Epidermal melanocyte (primary cell): ENCODE measurements around the gene ATG7.

Experiments
- DNase-seq: peaks from one replicate; pipeline ENCODE4 v3.0.0; 2011; ENCODE audit warnings: low spot score; ENCODE audit not compliant: insufficient read length

Gene ATG7

DNA sequence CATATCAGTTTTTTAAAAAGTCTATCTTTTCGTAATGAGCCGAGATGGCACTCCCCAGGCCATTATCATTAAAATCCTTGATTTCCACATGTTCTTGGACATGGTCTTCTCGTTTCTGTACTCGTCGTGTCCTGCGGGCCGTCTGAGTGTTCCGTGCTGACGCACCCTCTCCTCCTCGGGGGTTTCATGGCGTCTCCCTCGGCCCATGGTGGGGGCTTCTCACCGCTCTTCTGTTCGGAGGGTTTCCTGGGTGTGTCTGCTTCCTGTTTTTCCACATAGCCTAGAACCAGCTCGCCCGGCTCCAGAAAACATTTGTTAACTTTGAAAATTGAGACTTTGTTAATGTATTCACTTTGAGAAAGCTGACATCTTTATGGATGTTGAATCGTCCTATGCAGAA is 278.8 kb downstream of the ATG7 start:
- DNase-seq = no peak

DNA sequence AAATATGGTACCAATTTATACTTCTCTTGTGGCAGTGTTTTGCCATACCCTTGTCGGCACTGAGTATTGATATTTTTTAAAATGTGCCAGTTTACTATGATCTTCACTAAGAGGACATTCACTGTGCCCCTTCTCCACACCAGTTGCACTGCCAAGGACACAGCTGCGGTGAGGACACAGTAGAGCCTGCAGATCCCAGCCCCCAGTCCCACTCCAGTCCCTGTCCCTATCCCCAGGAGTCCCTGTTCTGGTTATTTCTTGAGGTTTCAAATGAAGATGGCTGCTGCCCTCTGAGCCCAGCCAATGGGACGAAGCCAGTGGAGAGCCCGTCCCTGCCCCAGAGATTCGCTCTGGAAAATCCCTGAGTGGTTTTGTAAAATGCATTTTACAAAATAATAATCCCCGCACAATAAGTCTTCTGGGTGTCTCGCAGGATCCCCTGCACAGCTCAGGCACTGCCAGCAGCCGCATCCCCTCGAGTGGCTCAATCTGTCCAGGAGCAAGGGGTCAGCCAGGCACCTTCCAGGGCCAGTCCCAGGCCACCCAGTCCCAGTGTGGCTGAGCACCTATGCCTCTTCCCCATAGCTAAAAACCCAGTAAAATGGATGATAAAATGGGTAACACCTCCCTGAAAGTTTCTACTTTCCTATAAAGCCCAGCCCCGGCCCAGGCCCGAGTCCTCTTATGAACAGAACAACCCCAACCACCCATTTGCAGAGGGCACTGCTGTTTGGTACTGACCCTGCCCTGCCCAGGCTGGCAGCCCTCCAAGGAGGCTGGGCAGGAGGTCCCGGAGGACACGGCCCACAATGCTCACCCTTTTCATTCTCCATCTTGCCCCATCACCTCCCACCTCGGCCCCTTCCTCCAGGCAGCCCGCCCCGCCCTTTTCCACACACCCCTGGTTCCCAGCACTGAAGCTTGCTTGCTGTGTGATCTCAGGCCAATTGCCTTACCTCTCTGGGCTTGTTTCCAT is 280.4 kb downstream of the ATG7 start:
- DNase-seq = no peak

DNA sequence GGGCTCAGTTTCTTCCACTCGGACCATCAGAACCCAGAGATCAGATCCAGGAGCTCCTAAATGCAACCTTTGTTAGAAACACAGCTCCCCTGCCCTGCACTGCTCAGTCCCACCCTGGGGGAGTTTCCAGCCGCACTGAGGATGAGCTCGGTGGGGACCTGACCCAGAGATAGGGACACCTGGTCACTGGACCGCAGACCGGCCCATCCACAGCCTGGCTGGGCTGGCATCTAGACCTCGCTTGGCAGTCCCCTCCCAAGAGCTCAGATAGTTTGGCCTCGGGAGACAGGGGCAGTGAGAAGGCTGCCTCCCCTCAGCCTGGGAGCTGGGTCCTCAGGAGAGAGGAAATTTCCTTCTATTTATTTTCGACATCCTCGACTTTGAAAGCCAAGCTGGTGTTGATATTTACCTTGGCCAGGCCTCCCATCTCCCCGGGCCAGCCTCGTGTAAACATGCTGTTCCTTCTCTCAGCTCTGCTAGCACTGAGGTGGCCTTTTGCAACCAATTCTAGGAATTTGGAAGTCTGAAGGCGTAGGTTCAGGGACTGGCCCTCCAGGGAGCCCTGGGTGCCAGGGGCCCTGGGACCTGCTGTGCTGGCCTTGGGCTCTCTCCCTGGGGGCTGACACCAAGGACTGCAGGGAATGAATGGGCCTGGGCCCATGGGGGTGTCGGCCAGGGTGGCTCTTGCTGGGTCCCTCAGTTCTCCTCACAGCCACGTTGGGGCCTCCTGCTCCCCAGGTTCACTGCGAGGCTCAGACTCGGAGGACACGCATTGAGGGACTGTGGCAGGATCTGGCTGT is 281.4 kb downstream of the ATG7 start:
- DNase-seq = no peak

DNA sequence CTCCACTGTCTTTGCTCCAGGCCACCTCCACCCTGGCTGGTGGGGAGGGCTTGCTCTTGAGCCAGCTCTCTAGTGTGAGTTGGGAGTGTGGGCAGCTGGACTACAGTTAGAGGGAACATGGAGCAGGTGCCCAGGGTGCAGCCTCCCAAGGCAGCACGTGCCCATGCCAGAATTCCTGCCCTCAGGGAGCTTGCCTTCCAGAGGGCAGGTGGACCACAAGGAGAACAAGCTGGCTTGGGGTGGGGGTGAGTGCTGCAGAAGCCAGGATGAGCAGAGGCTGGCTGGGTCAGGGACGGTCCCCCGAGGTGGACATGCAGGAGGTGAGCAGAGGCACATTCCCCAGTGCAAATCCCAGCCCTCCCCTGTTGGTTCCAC is 282.0 kb downstream of the ATG7 start:
- DNase-seq = no peak

GRCh38 chr3:11554666-11555065 is 282.5 kb downstream of the ATG7 start:
- DNase-seq = no peak

- DNase-seq = no peak
Measured at GRCh38 chr3:11555211-11555782, 283.1 kb downstream of the ATG7 start.

- DNase-seq = no peak
Measured at GRCh38 chr3:11555881-11556633, 283.9 kb downstream of the ATG7 start.

GRCh38 chr3:11556851-11557644 is 284.9 kb downstream of the ATG7 start:
- no peak for DNase-seq

- DNase-seq = no peak
Measured at GRCh38 chr3:11558002-11558401, 285.8 kb downstream of the ATG7 start.

DNA sequence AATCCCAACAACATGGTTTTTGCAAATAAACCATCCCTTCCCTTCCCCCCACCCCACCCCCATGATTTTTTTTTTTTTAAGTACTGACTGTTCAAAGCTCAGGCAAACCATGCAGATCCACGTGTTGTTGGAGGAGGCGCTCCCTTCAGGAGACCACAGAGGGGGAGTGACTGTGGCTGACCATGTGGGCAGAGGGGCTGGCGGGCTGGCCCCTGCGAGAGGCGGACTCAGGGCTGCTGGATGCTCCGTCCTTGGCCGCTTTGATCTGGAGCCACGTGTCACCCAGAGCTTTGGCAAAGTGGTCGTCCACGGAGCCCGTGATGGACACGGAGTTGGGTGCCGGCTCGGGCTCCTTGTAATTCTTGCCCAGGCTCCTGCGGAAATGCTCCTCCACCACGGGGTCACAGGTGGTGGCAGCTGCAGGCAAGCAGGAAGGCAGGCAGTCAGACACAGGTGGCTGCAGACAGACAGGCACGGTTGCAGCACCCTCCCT is 286.3 kb downstream of the ATG7 start:
- no peak for DNase-seq

DNA sequence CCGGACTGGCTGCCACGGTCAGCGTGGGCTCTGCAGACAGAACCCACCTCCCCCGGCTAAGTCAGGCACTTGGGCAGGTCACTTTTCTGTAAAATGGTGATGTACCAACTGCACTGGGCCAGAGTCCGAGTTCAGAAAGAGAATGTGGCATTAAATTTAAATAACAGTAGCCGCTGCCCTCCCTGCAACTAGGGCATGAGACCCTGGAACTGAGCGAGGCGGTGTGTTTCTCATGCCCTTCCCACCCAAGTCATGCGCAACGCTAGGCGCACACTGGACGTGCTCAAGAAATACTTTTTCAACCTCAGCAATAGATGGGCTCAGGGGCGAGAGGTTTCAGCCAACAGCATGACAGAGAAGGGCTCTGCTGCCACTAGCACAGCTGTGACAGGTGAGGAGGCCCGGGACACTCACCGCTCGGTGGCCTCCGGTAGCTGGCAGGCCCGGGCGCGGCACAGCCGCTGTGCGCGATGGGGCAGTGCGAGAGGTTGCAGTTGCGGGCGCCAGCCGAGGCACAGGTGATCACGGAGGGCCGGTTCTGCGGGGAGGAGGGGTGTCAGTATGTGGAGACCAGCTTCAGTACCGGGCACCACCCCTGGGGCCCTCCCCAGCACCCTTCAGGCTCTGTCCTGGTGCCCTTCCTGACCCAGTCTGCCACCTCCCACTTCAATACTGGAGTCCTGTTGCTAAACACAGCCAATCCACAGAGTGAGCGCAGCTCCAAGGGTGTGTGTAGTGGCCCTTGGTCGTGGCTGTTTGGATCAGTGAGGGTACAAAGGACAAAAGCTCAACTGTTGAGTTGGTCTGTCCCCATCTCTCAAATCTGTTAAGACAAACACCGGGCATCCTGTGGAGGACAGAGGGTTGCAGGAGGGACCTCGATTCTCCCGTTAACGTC is 287.0 kb downstream of the ATG7 start:
- no peak for DNase-seq

DNA sequence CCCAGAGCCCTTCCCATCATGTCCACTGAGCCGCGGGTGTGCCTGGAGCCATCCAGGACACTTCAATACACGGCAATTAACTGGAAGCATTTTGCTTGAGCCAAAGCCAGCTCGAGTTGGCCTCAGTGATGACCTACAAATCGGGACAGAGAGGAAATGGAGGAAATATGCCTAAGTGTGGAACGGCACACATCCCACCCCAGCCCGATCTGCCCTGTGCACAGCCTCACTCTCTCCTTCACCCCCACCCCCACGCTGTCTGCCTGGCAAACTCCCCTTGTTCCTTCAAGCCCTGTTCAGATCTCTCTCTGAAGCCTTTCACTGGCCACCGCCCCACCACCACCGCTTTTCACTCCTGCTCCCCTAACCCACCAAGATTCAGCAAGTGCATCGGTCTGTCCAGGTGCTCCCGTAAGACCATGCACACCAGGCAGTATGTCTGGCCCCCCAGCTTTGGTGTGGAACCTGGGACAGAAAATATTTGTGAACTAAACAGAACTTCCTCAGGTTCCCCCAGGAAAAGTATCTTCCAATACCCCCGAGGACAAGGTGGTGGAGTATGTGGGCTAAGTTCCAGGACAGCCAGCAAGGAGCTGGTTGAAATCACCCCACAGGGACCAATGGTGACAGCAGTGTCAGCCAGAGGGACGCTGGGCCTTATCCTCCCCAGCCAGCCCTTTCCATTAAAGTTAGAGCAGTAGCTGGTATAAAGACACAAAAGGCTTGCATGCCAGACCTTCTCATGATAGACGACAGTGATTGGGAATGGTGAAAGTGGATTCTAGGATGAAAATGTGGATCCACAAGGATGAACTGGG is 287.8 kb downstream of the ATG7 start:
- DNase-seq = no peak

- no peak for DNase-seq
Measured at GRCh38 chr3:11560746-11561145, 288.5 kb downstream of the ATG7 start.

DNA sequence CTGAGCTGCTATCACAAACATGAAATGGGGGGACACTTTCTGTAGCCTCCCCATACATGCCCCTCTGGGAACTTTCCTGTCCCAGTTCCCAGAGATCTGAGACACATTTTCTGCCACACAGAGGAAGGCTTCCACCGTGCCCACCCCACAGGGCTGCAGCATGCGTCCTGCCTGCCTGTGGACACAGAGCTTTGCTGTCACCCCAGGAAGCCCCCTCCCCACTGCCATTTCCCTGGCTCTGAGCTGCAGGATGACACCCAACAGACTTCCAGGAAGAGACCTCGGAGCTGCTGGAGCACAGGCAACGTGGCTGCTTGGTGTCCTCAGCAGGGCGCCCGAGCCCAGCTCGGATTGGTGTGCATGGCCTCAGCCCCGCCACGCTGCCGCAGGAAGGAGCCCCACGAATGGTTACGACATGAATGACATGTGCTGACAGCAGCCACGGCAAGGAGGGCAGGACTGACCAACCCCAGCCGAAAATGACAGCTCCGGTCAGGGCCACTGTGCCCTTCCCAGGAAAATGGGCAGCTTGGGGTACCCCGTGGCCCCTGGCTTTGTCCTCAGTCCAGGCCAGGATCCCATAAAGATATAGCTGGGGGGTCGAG is 290.2 kb downstream of the ATG7 start:
- DNase-seq = no peak

- DNase-seq = no peak
Measured at GRCh38 chr3:11563159-11563864, 291.1 kb downstream of the ATG7 start.

DNA sequence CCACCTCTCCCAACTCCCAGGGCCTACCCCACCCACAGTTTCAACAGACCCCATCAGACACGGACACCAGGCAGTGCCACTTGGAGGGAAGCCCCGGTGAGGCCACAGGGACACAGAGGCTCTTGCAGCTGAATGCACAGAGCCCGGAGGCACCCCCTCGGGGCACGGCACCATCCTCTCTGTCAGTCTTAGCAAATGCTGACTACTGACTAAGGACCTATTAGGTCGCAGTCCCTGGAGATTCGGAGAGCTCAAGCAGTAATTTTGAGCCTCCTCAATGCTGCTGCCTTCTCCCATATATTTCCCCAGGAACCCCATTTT is 291.6 kb downstream of the ATG7 start:
- no peak for DNase-seq

- DNase-seq = no peak
Measured at GRCh38 chr3:11564577-11565001, 292.4 kb downstream of the ATG7 start.

GRCh38 chr3:11565072-11565471 is 292.9 kb downstream of the ATG7 start:
- no peak for DNase-seq
